IMR-90 (cell line): ENCODE results near the gene SDHA. TPM values are rescaled to one million over a fixed set of nuclear protein-coding genes. Genes with fewer than 3 reads are reported as not detected.
"Not testable (repeated sequence)": the region's sequence is repeated elsewhere in the genome, so short reads cannot be mapped to it uniquely, and the experiment has no call there.

ENCODE experiments used
- ATAC-seq: fragments of 200-7000 bp; cut with Tn5 transposase; 2 replicates; pipeline ENCODE4 v1.9.1; 2020; ENCODE audit warnings: low read depth, mild to moderate bottlenecking, moderate library complexity
- BruUV-seq: library from RNA; stranded (reverse); fragments of 400-500 nt; replicated peaks from 2 replicates; lab custom pipeline; 2021; lab: Mats Ljungman, UMichigan
- CTCF ChIA-PET: fragments of 300-600 bp; formaldehyde crosslinking; extraction: SDS; loops from one replicate; lab custom pipeline; 2021; ENCODE audit warnings: antibody characterized with exemption; lab: Yijun Ruan, JAX
- POLR2A ChIA-PET: fragments of 300-600 bp; sonication (Branson Sonifier 250); formaldehyde crosslinking; loops from one replicate; lab custom pipeline; 2022; ENCODE audit warnings: antibody characterized with exemption; ENCODE audit not compliant: unreplicated experiment; lab: Charles Lee
- DNase-seq: peaks from one replicate; pipeline ENCODE4 v3.0.0; 2013
- H2AFZ ChIP-seq: replicated peaks from 2 replicates; pipeline ENCODE3; 2013; ENCODE audit warnings: low read length, mild to moderate bottlenecking; ENCODE audit not compliant: poor library complexity
- H2AK5ac ChIP-seq: 2 replicates; pipeline ENCODE4 v1.6.1; 2013; ENCODE audit warnings: low read depth, low read length, inconsistent platforms
- H2AK9ac ChIP-seq: replicated peaks from 2 replicates; pipeline ENCODE3; 2013; ENCODE audit warnings: mild to moderate bottlenecking, low read depth, low read length, moderate library complexity; ENCODE audit not compliant: poor library complexity
- H2BK120ac ChIP-seq: 2 replicates; pipeline ENCODE4 v1.6.1; 2013; ENCODE audit warnings: low read depth, low read length, inconsistent platforms
- H2BK15ac ChIP-seq: 3 replicates; pipeline ENCODE4 v1.6.1; 2013; ENCODE audit warnings: low read depth, low read length, inconsistent platforms
- H2BK20ac ChIP-seq: 2 replicates; pipeline ENCODE4 v1.6.1; 2013; ENCODE audit warnings: low read depth, mild to moderate bottlenecking, inconsistent platforms, low read length, moderate library complexity
- H2BK5ac ChIP-seq: 2 replicates; pipeline ENCODE4 v1.6.1; 2013; ENCODE audit warnings: mild to moderate bottlenecking, low read depth, low read length, inconsistent platforms; ENCODE audit not compliant: poor library complexity, severe bottlenecking
- H3K14ac ChIP-seq: replicated peaks from 2 replicates; pipeline ENCODE4 v1.6.1; 2013; ENCODE audit warnings: low read depth, low read length, inconsistent platforms
- H3K18ac ChIP-seq: 2 replicates; pipeline ENCODE4 v1.6.1; 2013; ENCODE audit warnings: low read depth, low read length, control low read depth
- H3K23ac ChIP-seq: 2 replicates; pipeline ENCODE4 v1.6.1; 2013; ENCODE audit warnings: low read depth, low read length, inconsistent platforms
- H3K27ac ChIP-seq: 2 replicates; pipeline ENCODE4 v1.5.1; 2013; ENCODE audit warnings: mild to moderate bottlenecking, control low read depth, low read length; ENCODE audit not compliant: insufficient read depth
- H3K27me3 ChIP-seq: 2 replicates; pipeline ENCODE4 v1.6.1; 2013; ENCODE audit warnings: low read length; ENCODE audit not compliant: control insufficient read depth, insufficient read depth
- H3K36me3 ChIP-seq: 2 replicates; pipeline ENCODE4 v1.6.1; 2013; ENCODE audit warnings: low read length, mixed read lengths; ENCODE audit not compliant: control insufficient read depth, insufficient read depth
- H3K4ac ChIP-seq: 2 replicates; pipeline ENCODE4 v1.6.1; 2013; ENCODE audit warnings: low read depth, low read length, inconsistent platforms
- H3K4me1 ChIP-seq: 2 replicates; pipeline ENCODE4 v1.6.1; 2013; ENCODE audit warnings: low read length, mixed read lengths; ENCODE audit not compliant: control insufficient read depth, insufficient read depth
- H3K4me2 ChIP-seq: 2 replicates; pipeline ENCODE4 v1.6.1; 2013; ENCODE audit warnings: low read depth, mild to moderate bottlenecking, control low read depth, low read length, moderate library complexity
- H3K4me3 ChIP-seq: 2 replicates; pipeline ENCODE4 v1.5.1; 2013; ENCODE audit warnings: low read depth, mild to moderate bottlenecking, control low read depth, low read length, moderate library complexity; ENCODE audit not compliant: insufficient read depth
- H3K56ac ChIP-seq: 2 replicates; pipeline ENCODE4 v1.6.1; 2013; ENCODE audit warnings: low read length, inconsistent platforms; ENCODE audit not compliant: insufficient read depth; ENCODE audit errors: extremely low read depth
- H3K79me1 ChIP-seq, 2 experiments: 2 replicates each; pipeline ENCODE4 v1.6.1; 2013; ENCODE audit warnings: low read length in 2 of 2, inconsistent platforms in 1 of 2, low read depth in 1 of 2
- H3K9ac ChIP-seq: 2 replicates; pipeline ENCODE4 v1.6.1; 2013; ENCODE audit warnings: low read depth, low read length, control low read depth
- H3K9me1 ChIP-seq: 2 replicates; pipeline ENCODE4 v1.6.1; 2013; ENCODE audit warnings: low read length, inconsistent platforms; ENCODE audit not compliant: insufficient read depth
- H3K9me3 ChIP-seq: 2 replicates; pipeline ENCODE4 v1.6.1; 2013; ENCODE audit warnings: low read length; ENCODE audit not compliant: control insufficient read depth, insufficient read depth
- H4K20me1 ChIP-seq: 2 replicates; pipeline ENCODE4 v1.6.1; 2013; ENCODE audit warnings: low read length, inconsistent platforms; ENCODE audit not compliant: insufficient read depth
- H4K5ac ChIP-seq: 2 replicates; pipeline ENCODE4 v1.6.1; 2013; ENCODE audit warnings: mild to moderate bottlenecking, low read depth, low read length, control low read depth
- H4K8ac ChIP-seq, 2 experiments: 2 replicates each; pipeline ENCODE4 v1.6.1; 2013; ENCODE audit warnings: low read depth in 2 of 2, low read length in 2 of 2, control low read depth in 1 of 2, inconsistent platforms in 1 of 2
- H4K91ac ChIP-seq: 2 replicates; pipeline ENCODE4 v1.6.1; 2013; ENCODE audit warnings: low read depth, low read length, inconsistent platforms; ENCODE audit not compliant: insufficient read depth
- WGBS, 2 experiments: methylation state at CpG; one replicate each; pipeline versions ENCODE4 v1.1.5 to v1.1.7; 2013; ENCODE audit warnings: missing lambda C conversion rate in 2 of 2; ENCODE audit not compliant: insufficient read length in 1 of 2; ENCODE audit errors: extremely low coverage in 2 of 2; 5-methylcytosine and 5-hydroxymethylcytosine counted together
- dilution Hi-C: fragments of 300-500 bp; cut with HindIII; formaldehyde crosslinking; loops from one replicate; pipeline ENCODE4 v1.14.3; 2018; ENCODE audit warnings: low sequenced_read_pairs; ENCODE audit not compliant: unreplicated experiment
- in situ Hi-C: fragments of 300-500 bp; cut with MboI; formaldehyde crosslinking; loops from 3 replicates; pipeline ENCODE4 v1.14.3; 2019; ENCODE audit warnings: low sequenced_read_pairs, inconsistent platforms, mixed read lengths
- intact Hi-C: fragments of 100-400 bp; cut with micrococcal nuclease; formaldehyde crosslinking; loops from 2 replicates; pipeline ENCODE4 v1.10.0; 2022
- polyA plus RNA-seq, 3 experiments: library from polyadenylated mRNA; depleted of rRNA; stranded (reverse); fragments of >200 nt; gene quantifications; 2 replicates each; pipeline ENCODE4 v1.2.3, GENCODE V29; 2012; ENCODE audit warnings: low replicate concordance in 1 of 3
- total RNA-seq: library from RNA; depleted of rRNA; stranded (reverse); fragments of >200 nt; gene quantifications from 2 replicates; pipeline ENCODE4 v1.2.3, GENCODE V29; 2012

The SDHA gene
- total and polyA plus RNA-seq, 2 of the 4 experiments (the other 2 are of a cell fraction) = 105 to 121 TPM

- H4K8ac ChIP-seq, H2AK9ac ChIP-seq, H3K18ac ChIP-seq, H3K9ac ChIP-seq, H2BK20ac ChIP-seq, dilution Hi-C loops, H2AFZ ChIP-seq, H3K23ac ChIP-seq, in situ Hi-C loops, H4K20me1 ChIP-seq, H3K4me1 ChIP-seq, CTCF ChIA-PET, H4K91ac ChIP-seq, H3K79me1 ChIP-seq, H2BK120ac ChIP-seq, H3K4ac ChIP-seq, H3K9me3 ChIP-seq, H3K4me2 ChIP-seq, H3K56ac ChIP-seq, H2BK5ac ChIP-seq, ATAC-seq, BruUV-seq, DNase-seq, H3K14ac ChIP-seq, H4K5ac ChIP-seq, H3K27me3 ChIP-seq, H2BK15ac ChIP-seq, H3K9me1 ChIP-seq, intact Hi-C loops, H3K4me3 ChIP-seq, H2AK5ac ChIP-seq, POLR2A ChIA-PET, H3K27ac ChIP-seq: not testable (repeated sequence)
- peaks cover 32% of the 10 kb centered on the region for H3K36me3 ChIP-seq
- no CpG with 5 or more reads among the region's 7 CpGs for WGBS, 2 experiments
Measured at GRCh38 chr5:255116-255515, 37.0 kb downstream of the SDHA start.

- DNase-seq, ATAC-seq, H3K4me3 ChIP-seq, H2BK20ac ChIP-seq, in situ Hi-C loops, H3K18ac ChIP-seq, H2AK5ac ChIP-seq, H3K14ac ChIP-seq, H3K9me1 ChIP-seq, H2BK120ac ChIP-seq, H3K4me2 ChIP-seq, dilution Hi-C loops, H2BK5ac ChIP-seq, intact Hi-C loops, H3K9ac ChIP-seq, H2BK15ac ChIP-seq, H4K20me1 ChIP-seq, H2AK9ac ChIP-seq, H3K9me3 ChIP-seq, H3K27me3 ChIP-seq, H3K4ac ChIP-seq, H3K56ac ChIP-seq, H3K79me1 ChIP-seq, H2AFZ ChIP-seq, H4K91ac ChIP-seq, H3K4me1 ChIP-seq, H3K27ac ChIP-seq, H4K5ac ChIP-seq, POLR2A ChIA-PET, H4K8ac ChIP-seq, H3K23ac ChIP-seq, BruUV-seq: not testable (repeated sequence)
- no CpG with 5 or more reads among the region's 8 CpGs for WGBS, 2 experiments
- CTCF ChIA-PET = interaction anchor here (0.6 kb wide), 1 partner anchor 25 kb away, joined by 4 read pairs; no protein-coding TSS in a partner anchor
- peaks cover 27% of the 10 kb centered on the region for H3K36me3 ChIP-seq
Measured at GRCh38 chr5:256347-256746, 38.2 kb downstream of the SDHA start.
